Skin epidermis (tissue), 12 donors: ENCODE results near the gene APC2.
A peak's percentile ranks its signal among the peaks of the same experiment; 100 is the strongest.

ENCODE experiments used
- H3K27ac ChIP-seq, 21 experiments: fragments of 200-600 bp; sonication (generic) in 11 of 21; one replicate each; pipeline ENCODE4 v1.5.0; 2020; ENCODE audit warnings: mild to moderate bottlenecking in 3 of 21, inconsistent platforms in 2 of 21, moderate library complexity in 2 of 21
- H3K4me3 ChIP-seq, 7 experiments: fragments of 200-600 bp; sonication (generic) in 2 of 7; one replicate each; pipeline ENCODE4 v1.5.0; 2020; ENCODE audit warnings: inconsistent platforms in 2 of 7, mild to moderate bottlenecking in 2 of 7, moderate library complexity in 1 of 7

The APC2 gene

DNA sequence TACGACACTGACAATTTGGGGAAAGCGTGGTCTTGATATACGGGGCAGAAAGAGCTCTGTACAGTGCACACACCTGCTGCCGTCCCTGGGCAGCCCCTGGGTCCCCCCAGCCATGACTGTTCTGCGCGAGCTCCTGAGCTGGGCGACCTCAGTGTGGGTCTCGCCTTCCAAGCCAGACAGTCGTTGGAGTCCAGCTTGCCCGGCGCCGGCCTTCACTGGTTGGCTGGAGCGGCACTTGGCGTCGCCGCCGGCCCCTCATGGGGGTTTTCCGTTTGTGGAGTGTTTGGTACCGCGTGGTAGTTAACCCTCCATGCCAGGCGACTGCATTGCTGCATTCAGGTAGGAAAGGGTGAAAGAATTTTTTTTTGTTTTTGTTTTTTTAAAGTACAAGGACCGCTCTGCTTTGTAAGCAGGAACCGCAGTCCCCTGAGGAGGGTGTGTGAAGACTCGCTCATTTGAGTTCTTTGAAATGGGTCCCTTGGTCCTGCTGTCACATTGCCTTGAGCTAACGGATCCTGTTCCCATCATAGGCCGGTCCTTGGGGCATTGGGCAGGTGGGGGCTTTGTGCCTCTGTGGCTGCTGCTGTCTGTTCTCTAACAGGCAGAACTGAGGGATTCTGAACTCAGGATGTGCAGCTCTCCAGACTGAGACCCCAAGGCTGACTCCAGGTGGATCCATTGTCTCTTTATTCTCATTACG is 22.6 kb upstream of the APC2 start:
- H3K27ac ChIP-seq, result no peak overlapping the region
- H3K4me3 ChIP-seq, result no peak overlapping the region

DNA sequence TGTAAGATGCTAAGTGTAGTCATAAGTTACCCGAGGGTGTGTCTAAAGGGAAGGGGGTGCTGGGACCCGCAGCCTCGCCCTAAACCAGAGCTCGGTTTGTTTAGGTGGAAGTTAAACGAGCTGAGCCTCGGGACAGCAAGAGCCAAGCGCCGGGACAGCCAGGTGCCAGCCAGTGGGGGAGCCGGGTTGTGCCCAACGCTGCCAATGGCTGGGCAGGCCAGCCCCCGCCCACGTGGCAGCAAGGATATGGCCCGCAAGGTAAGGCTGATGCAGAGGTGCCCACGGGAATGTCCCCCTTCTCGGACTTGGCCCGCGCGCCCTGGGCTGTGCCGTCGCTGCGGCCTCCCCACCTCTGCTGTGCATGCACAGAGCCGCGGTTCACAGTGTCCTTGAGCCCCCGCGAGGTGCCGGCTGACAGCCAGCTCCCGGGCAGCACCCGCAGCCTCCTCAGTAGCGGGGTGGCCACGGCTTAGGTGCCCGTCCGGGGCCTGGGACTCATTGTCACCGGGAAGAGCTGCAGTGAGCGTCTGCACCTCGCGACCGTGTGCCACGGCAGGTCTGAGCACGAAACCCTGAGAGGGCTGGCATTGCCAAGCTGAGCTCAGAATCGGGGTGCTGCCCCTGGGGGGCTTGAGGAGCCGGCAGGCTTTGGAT is 21.1 kb upstream of the APC2 start:
- no peak overlapping the region for H3K27ac ChIP-seq

DNA sequence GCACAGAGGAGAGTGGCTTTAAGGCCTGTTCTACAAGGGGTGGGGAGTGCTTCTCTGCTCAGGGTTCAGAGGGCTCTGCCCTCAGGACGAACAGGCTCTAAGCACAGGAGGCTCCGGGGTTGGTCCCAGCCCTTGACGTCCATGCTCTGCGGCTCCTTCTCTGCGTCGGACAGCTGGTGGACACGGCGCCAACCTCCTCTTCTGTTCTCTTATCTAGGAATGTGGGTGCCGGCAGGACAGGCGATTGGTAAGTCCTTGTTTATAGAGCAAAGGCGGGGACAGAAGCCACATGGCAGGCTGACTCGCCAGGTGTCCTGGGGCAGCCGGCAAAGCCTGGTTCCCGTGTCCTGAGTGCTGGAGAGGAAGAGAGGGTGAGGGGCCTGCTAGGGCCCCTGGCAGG is 20.2 kb upstream of the APC2 start:
- Histone ChIP-seq H3K4me3 (no peak overlapping the region), H3K27ac (no peak overlapping the region)

More for the DNA sequence above, 21.1 kb upstream of the APC2 start:
- no peak overlapping the region for H3K4me3 ChIP-seq

DNA sequence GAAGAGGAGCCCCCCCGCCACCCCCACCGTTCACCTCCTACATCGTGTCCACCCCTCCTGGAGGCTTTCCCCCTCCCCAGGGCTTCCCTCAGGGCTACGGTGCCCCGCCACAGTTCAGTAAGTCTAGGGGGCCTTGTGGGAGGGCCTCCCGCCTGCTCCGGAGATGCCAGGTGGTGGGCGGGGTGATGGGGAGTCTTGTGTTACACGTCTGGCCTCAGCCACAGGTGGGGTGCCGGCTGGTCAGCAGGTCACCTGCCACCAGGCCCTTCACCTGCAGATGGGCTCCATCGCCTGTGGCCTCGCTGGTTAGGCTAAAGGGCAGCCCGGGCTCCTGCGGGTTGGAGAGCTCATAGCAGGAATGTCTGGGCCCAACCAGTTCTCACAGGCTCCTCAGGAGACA is 19.7 kb upstream of the APC2 start:
- H3K4me3 ChIP-seq, result no peak overlapping the region
- H3K27ac ChIP-seq, result no peak overlapping the region

DNA sequence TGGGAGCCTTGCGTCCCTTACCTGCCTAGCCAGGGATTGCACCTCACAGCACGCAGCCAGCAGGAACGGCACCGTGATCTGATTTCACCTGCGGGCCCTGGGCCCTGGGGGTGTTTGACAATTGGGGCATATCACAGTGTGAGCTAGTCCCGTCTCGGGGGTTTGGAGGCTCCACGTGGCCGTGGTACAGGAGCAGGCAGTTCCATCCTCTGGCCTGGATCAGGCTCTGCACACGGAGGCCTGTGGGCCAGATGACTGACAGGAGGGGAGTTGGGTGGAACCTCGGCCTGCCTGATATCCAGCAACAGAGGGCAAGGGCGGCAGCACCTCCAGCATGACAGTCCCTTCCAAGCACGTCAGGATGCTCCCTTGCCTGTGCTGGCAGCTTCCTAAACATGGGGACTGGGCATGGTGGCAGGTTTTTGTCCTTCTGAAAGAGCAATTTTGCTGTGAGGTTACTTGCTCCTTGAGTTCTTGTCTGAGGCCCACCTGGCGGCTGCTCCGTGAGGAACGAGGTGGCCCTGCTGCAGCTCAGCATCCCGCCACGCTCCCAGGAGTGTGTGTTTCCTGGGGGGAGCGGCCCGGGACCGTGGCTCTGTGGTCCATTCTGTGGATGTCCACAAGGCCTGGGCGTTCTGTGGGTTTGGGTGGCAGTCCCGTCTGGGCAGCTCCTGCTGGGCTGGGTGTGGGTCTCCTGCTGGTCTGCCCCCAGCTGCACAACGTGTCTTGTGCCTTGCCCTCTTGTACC is 18.0 kb upstream of the APC2 start:
- H3K4me3 ChIP-seq, result no peak overlapping the region
- no peak overlapping the region for H3K27ac ChIP-seq

DNA sequence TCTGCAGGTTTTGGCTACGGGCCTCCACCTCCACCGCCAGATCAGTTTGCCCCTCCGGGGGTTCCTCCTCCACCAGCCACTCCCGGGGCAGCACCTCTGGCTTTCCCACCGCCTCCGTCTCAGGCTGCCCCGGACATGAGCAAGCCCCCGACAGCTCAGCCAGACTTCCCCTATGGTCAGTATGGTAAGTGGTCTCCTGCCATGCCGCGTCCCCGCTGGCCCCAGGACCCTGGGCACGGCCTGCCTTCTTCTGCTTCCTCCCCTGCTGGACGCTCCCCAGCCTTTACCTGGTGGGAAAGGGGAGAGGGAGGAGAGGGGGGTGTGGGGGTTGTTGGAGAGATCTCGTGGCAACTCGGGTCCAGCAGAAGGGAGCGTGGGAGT is 17.4 kb upstream of the APC2 start:
- Histone ChIP-seq H3K4me3 (no peak overlapping the region), H3K27ac (no peak overlapping the region)

DNA sequence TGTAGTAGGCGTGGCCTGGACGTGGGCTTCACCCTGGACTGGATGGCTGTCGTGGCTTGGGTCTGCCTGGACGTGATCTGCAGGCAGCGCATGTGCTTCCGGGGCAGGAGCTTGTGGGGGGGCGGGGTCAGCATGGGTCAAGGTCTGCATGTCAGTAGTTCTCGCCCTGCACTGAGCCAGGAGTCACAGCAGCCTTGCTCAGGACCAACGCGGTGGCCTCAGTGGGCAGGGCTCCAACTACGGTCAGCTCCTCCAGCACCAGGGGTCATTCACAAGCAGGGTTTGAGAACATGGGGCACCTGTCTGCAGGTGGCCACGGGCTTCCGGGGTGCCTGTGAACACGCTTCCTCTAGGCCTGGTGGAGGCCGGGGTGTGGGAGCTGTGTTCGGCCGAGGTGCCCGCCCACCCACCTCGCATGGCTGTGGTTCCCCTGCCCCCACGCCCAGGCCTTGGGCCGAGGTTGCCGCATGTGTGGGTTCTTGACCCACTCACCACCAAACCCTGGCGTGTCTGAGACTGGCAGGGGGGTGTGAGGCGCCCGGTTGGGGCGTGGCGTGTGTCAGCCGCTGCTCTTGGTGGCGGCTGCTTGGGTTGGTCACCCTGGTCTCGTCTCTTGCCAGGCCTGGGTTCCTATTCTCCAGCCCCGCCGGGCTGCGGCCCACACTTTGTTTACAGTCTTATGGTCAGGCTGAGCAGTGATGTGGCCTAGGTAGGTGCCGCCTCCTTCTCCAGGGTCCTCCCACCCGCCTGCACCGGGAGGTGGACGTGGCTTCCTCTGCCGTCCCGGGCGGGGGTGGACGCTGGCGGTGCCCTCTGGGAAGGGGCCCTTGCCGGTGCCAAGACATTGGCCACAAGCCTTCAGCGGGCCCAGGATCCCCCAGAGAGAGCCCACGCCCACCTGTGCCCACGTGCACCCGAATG is 16.5 kb upstream of the APC2 start:
- no peak overlapping the region for H3K4me3 ChIP-seq
- no peak overlapping the region for H3K27ac ChIP-seq

DNA sequence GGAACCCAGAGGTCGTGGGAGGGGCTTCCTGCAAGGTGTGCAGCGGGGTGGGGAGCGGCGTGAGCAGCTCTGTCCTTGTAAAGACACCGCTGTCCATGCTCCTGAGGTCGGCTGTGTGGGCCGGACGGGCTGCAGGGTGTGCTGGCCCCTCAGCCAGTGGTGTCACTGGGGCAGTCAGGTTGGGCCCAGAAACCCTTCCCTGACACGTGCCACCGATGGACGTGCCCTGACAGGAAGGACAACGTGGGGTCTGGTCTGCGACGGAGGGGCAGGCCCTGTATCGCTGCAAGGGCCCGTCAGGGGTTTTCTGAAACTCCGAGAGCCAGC is 15.9 kb upstream of the APC2 start:
- Histone ChIP-seq H3K27ac (no peak overlapping the region), H3K4me3 (no peak overlapping the region)

DNA sequence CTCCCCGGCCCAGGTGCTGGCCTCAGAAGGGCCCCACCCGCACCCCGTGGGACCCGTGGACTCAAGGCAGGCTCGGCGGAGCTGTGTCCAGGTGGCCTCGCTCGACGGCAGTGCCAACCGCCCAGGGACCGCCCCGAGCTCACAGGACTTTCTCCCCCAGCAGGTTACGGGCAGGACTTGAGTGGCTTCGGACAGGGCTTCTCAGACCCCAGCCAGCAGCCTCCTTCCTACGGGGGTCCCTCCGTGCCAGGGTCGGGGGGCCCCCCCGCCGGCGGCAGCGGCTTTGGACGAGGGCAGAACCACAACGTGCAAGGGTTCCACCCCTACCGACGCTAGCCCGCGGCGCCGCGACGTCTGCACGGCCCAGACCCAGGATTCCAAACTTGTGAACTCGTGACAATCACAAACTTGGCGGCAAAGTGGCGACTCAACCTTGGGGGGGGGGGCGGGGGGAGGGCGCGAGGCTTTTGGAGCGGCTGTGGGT is 15.3 kb upstream of the APC2 start:
- no peak overlapping the region for H3K27ac ChIP-seq
- H3K4me3 ChIP-seq, result no peak overlapping the region

DNA sequence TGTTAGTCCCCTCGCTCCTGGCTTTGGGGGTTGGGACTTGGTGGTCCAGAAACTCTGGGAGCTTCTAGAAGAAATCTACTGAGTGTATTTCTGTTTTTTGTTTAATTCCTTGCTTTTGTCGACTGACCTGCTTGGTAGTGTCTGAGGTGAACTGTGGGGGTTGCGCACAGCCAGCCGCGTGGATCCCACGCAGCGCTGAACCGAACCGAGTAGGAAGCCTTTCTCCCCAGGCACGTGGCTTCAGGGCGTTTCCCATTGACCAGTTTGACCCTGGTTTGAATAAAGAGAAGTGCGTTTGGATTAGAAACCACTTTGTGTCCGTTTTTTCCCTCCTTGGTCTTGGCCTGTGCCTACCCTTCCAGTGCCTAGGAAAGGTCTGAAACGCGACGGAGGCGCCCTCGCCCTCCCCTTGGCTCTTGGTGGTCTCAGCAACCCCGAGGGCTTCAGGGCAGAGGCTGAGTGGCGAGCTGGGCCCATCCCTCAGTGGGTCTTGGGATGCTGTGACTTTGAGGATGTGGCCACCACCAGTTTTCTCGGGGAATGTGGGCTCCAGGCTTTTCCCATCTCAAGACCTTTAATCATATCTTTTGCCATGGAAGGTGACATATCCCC is 14.4 kb upstream of the APC2 start:
- no peak overlapping the region for H3K27ac ChIP-seq
- no peak overlapping the region for H3K4me3 ChIP-seq

DNA sequence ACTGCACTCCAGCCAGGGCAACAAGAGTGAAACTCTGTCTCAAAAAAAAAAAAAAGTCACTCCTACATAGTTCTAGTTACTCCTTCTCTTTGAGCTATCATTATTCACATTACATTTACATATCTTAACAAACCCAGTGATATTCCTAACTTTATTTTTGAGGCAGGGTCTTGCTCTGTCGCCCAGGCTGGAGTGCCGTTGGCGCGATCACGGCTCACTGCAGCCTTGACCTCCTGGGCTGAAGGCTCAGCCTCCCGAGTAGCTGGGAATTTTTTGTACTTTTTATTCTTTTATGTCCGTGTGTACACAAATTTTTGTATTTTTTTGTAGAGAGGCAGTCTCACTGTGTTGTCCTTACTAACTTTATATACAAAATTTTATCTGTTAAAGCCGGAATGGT is 12.3 kb upstream of the APC2 start:
- Histone ChIP-seq H3K27ac (peak overlapping the region in 3 of 21 experiments; percentile 5 to 96 (median 88)), H3K4me3 (peak overlapping the region in 3 of 7 experiments; percentile 75 to 94 (median 90))

DNA sequence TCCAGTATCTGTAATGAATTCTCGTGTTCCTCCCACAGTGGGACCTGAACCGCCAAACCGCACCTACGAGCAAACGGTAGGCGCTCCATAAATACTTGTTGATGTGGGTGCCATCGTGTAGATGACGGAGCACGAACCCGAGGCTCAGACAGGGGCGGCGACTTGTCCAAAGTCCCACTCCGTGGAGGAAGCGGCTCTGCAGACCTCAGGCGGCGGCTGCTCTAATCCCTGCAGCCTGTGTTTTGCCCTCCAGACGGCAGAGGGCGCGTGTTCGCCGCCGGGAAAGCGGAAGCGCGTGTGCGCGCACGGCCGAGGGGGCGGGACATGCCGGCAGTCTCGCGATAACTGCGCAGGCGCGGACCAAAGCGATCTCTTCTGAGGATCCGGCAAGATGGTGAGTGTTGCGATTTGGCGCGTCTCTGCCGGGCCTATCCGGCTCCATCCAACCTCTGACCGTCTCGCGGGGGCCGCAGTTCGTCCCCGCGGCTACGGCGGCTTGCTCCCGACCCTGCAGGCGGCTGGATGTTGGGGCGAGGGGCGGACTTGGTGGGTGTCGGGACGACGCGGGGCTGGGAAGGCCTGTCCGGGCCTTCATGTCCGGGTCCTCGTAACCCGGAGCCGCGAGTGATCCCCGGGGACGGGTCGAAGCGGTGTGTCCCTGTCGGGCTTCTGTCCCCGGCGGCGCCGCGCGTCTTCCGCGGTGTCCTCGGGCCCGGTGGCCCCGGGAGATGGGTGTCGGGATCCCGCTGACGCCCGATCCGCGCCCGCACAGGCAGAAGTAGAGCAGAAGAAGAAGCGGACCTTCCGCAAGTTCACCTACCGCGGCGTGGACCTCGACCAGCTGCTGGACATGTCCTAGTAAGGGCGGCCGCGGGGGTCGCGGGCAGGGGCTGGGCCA is 11.6 kb upstream of the APC2 start, which contains the start of gene RPS15:
TSS of gene RPS15 (plus strand) at position 362 of the 898 bp plus-strand sequence. CDS start at position 392, 30 bp downstream.
- peak within 1 kb of the TSS; percentile 75 to 99 (median 90) for H3K4me3 ChIP-seq
- peak within 1 kb of the TSS; percentile 69 to 100 (median 93) for H3K27ac ChIP-seq

DNA sequence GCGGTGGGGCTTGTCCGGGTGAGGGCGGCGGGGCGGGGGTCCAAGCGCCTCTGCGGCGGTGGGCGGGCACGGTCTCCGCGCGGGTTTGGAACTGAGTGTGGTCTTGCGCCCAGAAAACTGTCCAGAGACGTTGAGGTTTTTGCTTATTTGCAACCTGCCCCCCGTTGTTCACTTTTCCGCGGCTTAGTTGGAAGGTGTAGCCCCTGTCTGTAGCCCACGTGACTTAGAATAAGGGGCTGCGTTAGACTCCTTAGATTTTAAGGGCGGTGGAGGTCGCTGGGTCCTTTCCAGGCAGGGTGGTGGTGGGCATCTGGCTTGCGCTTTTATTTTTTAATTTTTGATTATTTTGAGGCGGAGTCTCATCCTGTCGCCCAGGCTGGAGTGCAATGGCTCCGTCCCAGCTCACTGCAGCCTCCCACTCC is 11.0 kb upstream of the APC2 start:
- H3K4me3 ChIP-seq, result peak overlapping the region; percentile 75 to 99 (median 90)
- peak overlapping the region; percentile 69 to 100 (median 93) for H3K27ac ChIP-seq

DNA sequence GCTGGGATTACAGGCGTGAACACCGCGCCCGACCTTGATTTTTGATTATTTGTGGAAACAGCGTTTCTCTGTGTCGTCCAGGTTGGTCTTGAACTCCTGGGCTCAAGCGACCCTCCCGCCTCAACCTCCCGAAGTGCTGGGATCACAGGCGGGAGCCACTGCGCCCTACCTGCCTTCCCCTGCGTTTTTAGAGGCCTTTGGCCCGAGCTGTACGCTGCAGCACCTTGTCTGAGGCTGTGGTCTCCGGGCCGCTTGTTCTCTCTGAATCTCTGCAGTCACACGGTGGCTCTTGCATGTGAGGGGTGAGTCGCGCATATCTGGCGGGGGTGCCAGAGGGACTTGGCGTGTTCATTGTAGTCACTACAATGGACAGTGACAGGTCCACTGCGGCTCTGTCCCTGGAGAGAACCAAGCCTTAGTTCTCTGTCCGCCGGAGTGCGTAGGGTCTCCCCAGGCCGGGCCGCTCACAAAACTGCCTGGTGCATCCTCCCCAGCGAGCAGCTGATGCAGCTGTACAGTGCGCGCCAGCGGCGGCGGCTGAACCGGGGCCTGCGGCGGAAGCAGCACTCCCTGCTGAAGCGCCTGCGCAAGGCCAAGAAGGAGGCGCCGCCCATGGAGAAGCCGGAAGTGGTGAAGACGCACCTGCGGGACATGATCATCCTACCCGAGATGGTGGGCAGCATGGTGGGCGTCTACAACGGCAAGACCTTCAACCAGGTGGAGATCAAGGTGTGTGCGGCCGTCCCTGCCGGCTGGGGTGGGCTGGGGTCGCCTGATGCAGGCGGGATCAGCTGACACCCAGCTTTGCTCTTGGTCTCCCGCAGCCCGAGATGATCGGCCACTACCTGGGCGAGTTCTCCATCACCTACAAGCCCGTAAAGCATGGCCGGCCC is 10.2 kb upstream of the APC2 start:
- Histone ChIP-seq H3K4me3 (peak overlapping the region; percentile 75 to 99 (median 90)), H3K27ac (peak overlapping the region in 17 of 21 experiments; percentile 86 to 100 (median 94))

DNA sequence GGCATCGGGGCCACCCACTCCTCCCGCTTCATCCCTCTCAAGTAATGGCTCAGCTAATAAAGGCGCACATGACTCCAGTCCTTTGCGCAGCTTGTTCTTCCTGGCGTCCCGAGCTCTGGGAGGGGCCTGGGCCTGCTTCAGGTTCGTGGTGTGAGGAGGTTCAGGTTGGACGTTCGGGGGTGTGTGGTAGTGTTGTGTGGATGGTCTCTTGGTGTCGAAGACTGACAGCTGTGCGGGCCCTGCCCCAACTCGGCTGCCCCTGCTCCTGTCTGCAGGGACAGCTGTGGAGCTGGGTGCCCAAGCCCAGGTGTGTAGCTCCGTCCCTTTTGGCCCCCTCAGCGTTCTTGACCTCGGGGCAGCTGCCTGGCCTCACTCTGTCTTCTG is 9.5 kb upstream of the APC2 start:
- no peak overlapping the region for H3K27ac ChIP-seq
- H3K4me3 ChIP-seq, result peak overlapping the region in 2 of 7 experiments; percentile 90 to 92

DNA sequence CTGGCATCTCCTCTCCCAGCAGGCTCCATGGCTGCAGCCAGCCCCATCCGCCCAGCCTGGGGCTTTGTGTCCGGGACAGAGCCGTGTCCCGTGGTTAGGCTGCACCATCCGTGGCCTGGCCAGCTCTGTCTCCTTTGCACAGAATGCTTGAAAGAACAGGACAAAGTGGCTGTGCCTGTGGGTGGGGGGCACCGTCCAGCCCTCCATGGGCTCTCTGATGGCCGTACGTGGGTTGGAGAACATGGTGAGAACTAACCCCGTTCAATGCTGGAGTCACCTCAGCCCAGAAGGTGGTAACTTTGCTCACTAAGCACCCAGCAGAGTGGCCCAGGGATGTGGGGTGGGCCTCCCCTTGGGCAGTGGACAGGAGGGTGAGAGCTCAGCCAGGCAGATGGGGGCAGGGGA is 8.9 kb upstream of the APC2 start:
- Histone ChIP-seq H3K27ac (no peak overlapping the region), H3K4me3 (no peak overlapping the region)
